Thyroid gland (tissue), 4 donors: Measurements from ENCODE around the gene PCGF3.

Source experiments
- CTCF ChIP-seq, 6 experiments: fragments of 200-600 bp in 3 of 6; fragments of 450-650 bp in 3 of 6; sonication (generic) in 3 of 6; IDR thresholded peaks; one replicate each; pipeline ENCODE4 v1.5.1; 2016 to 2019; ENCODE audit warnings: antibody characterized with exemption in 6 of 6, mild to moderate bottlenecking in 2 of 6, inconsistent platforms in 1 of 6, moderate library complexity in 1 of 6
- POLR2A ChIP-seq, 2 donors: fragments of 450-650 bp; IDR thresholded peaks; one replicate each; pipeline ENCODE4 v1.6.1; 2017; ENCODE audit warnings: antibody characterized with exemption in 2 of 2, mild to moderate bottlenecking in 2 of 2, moderate library complexity in 1 of 2

GRCh38 chr4:674172-675035, 31.2 kb upstream of the PCGF3 start, which contains the start of the genes ATP5ME and MYL5:
- TF ChIP-seq CTCF (IDR thresholded peaks at IDR 0.05) (peak; percentile 42 to 97 (median 72)), POLR2A (IDR thresholded peaks at IDR 0.05) (peak; percentile 70 to 90)
